ENCODE measurements around the gene GLCCI1. TPM values are rescaled to one million over a fixed set of nuclear protein-coding genes. Genes with fewer than 3 reads are reported as not detected.

The GLCCI1 gene
- total RNA-seq, 1 experiment from 2014 or later: 35.3 TPM

DNA sequence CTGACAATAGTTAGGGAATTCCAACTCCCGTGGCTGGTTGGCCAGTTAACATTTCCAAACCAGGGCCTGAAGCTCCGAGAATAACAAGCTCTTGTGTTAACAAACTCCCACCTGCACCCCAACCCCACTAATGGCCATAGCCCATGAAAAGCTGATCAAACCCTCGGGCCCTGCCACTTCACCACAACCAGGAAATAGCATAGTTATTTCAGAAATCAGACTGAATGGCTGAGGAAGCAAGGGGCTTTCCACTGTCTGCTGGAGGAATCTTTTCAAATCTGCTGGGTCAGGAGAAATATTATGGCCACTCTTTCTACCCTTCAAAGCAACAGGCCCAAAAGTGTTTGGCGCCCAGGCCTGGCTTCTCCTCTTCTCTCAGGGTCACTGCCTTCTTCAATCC is 145.6 kb downstream of the GLCCI1 start:
- in situ Hi-C loops (cut with HindIII; ENCODE audit: low sequenced_read_pairs): no loop called here
- no peak for DNase-seq (ENCODE audit: low spot score)

DNA sequence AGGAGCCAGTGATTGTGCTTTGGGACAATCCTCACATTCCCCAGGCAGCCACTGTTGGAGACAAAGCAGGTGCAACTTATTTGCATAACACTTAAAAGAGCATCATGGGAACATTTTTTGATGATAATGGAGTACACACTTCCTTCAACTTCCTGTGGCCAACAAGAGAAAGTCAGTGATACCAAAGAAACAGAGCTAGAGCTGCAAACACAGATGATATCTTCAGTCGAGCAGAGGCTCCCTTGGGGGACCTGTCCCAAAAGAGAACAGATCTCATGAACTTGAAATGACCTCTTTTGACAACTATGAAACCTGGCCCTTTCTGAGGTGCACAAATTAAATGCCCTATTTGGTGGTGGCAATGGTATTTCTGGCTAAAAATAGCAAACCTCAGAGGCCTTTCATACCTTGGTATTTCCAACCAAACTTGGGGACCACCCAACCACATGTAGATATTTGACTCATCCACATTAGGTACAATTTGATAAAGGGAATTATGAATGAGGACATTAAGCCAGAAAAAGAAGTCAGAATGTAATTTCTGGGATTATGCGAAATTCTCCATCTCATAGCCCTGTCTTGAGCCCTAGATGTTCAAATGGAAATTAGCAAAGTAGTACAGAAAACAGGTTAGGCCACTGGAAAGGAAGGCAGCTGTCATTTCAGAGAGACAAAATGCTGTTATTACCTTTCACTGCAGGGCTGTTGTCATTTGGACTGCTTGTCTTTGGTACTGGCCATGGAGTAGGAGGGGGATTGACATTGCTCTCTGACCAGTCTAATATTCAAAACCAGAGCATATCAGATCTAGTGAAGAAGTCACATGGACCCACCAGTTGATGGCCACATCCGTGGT is 147.2 kb downstream of the GLCCI1 start:
- no peak for DNase-seq (ENCODE audit: low spot score)
- in situ Hi-C loops (cut with HindIII; ENCODE audit: low sequenced_read_pairs): no loop called here

DNA sequence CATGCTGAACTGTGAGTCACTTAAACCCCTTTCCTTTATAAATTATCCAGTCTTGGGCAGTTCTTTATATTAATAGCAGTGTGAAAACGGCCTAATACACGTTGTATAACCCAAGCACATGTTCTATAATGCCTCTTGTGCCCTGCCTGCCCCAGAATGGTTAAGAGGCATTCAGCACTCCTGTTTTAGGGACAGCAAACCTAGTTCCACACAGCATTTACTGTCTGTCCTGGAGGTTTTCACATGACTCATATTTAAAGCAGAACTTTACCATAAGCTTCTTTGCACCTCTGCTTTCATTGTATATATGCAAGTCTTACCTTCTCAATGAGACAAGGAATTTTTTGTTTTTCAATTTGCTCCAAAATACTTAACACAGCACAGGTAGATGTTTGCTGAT is 148.6 kb downstream of the GLCCI1 start:
- in situ Hi-C loops (cut with HindIII; ENCODE audit: low sequenced_read_pairs): no loop called here
- no peak for DNase-seq (ENCODE audit: low spot score)

DNA sequence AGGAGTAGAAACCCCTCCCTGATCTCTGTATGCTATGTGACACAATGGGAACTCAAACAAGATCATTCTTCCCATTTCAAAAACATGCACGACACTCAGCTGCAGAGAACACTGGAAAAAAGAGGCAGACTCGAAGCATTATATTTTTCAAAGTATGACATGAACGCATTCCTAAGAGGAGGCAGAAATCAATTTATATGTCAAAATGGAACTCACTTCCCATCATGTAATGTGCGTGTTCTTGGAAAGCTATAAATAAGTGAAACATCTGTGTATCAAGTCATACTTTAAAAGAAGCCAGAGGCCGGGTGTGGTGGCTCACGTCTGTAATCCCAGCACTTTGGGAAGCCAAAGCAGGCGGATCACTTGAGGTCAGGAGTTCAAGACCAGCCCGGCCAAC is 150.7 kb downstream of the GLCCI1 start:
- in situ Hi-C loops (cut with HindIII; ENCODE audit: low sequenced_read_pairs): no loop called here
- DNase-seq (ENCODE audit: low spot score): no peak

DNA sequence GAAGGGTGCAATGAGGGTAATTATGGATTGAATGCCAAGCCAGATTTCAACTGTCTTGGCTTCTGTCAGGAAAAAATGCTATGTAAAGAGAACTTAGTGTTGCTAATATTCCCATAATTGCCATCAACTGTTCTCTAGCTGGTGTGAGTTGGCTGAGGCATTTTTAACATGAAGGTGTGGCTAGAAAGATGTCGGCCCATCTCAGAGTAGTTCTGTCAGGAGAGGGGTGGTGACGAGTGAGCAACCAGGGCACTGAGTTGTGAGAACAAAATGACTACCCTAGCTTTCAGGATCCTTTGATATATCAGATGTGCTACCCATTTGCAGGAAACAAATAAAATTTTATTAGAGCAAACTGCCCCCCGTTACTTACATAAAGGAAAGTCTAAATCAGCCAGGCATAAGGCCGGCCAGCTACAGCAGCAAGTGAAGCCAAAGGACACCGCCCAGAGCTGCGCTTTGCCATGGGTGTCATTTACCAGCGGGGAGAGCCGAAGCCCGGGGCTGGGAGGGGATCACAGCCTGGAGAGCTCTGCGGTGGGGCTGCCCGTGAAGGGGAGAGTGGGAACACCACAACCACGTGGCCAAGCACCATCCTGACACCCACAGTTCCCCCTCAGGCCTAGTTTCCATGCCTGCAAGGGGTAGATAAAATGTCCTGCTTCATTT is 151.9 kb downstream of the GLCCI1 start:
- in situ Hi-C loops (cut with HindIII; ENCODE audit: low sequenced_read_pairs): no loop called here

DNA sequence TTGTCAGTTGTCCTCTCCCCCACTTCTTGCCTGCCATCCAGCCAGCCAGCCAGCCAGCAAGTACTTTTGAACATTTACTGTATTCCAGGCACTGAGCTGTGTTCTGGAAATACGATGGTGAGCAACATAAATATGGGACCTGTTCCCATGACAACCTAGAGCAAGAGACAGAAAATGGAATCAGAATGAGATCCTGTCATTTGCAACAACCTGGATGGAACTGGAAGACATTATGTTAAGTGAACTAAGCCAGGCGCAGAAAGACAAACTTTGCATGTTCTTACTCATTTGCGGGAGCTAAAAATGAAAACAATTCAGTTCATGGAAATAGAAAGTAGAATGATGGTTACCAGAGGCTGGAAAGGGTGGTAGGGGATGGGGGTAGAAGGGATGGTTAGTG is 152.6 kb downstream of the GLCCI1 start:
- no peak for DNase-seq (ENCODE audit: low spot score)
- in situ Hi-C loops (cut with HindIII; ENCODE audit: low sequenced_read_pairs): no loop called here

More for the DNA sequence above, 151.9 kb downstream of the GLCCI1 start:
- DNase-seq (ENCODE audit: low spot score): no peak

DNA sequence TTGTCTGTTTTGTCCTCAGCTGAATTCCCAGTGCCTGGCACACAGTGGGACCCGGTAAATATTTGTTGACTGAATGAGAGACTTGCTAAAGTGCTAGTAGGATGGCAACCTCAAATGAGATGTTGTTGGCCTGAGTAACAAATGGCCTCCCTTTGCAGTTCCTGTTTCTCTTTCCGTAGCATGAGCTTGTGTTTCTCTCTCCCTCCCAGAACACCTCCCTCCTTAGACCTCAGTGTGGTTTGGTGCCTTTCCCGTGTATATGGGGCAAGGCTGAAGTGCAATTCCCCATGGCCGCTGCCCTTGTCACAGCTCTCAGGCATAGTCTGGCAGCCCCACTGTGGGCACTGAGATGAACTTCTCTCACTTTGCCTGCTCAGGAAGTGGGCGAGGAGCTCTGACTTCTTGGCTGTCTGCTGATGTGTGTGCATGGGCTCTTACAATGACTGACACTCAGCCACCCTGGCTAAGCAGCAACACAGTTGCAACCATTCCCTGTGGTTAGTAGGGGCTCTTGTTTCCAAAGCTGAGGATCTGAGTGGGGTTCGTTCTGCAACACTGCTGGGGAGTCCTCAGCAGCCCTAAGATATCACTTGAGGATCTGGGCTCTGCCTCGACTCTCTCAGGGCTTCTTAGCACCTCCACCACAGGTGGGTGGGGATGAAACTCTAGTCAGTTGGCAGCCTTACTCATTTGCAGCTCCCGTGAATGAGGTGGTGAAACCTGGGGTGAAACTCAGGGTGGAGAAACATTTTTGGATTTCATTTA is 157.3 kb downstream of the GLCCI1 start:
- in situ Hi-C loops (cut with HindIII; ENCODE audit: low sequenced_read_pairs): no loop called here

DNA sequence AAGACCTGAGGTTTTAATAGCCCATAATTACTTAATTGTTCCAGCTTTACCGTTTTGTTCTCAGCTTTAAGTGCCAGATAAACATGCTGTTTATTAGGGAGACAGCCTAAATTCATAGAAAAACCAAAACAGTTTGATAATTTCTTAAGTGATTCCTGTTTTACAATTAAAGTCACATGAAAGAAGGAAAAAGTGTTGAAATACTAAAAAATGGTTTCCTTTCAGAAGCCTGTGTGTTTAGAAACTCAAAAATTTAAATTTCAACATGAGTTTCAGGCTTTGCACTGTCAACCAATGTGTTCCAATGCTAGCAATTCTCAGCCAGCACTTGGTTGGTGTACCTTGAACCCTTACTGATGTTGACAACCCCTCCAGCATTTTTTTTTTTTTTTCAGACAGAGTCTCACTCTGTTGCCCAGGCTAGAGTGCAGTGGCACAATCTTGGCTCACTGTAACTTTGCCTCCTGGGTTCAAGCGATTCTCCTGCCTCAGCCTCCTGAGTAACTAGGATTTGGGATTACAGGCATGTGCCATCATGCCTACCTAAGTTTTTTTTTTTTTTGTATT is 158.1 kb downstream of the GLCCI1 start:
- in situ Hi-C loops (cut with HindIII; ENCODE audit: low sequenced_read_pairs): no loop called here
- no peak for DNase-seq (ENCODE audit: low spot score)

More for the DNA sequence above, 157.3 kb downstream of the GLCCI1 start:
- no peak for DNase-seq (ENCODE audit: low spot score)

DNA sequence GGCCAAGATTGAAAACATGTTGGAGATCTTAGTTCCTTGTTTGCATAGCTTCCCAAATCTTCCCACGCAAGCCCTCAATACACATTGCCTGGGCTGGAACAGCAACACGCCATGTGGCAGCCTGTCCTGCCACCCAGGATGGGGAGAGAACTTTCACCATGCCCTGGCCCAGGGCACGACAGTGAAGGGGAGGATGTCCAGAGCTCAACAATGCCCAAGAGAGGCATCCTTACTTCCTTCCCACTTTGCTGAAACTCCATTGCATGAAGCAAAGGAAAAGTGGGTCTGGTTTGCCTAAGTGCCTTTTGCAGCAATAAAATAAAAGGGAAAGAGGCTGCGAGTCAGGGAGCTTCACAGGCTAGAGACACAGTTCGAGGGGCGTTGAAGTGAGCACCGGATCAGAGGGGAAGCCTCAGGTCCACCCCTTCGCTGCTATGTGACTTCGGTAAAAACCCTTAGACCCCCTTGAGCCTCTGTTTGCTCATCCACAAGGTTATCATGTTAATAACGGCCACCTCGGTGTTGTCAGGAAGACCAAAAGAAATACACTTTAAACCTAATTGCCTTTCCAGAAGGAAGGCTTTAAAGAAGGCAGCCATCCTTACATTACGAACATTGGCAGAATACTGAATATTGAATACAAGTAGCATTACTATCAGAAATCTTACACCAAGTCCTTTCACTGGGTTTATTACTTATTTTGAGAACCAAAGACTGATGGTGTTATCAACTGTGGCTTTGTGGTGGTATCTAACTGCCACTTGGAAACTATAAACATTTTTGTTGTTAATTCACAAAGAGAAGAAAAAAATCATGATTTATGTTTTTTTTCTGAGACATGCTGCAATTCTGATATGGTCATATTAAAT is 160.1 kb downstream of the GLCCI1 start:
- no peak for DNase-seq (ENCODE audit: low spot score)
- in situ Hi-C loops (cut with HindIII; ENCODE audit: low sequenced_read_pairs): no loop called here

DNA sequence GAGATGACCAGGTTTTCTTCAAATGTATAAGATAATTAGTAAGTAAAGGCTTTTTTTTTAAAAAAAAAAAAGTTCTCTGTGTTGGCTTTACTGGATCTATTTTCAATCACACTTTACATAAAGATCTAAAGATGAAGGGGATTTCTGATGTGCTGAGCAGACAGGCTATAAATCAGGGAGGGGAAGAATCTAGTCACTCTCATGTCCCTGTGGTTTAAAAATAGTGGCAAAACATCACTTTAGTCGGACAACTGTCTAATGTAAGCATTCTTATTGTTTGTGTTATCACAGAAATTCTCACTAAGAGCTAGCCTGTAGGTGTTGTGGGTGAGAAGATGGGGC is 160.7 kb downstream of the GLCCI1 start:
- in situ Hi-C loops (cut with HindIII; ENCODE audit: low sequenced_read_pairs): no loop called here
- no peak for DNase-seq (ENCODE audit: low spot score)

DNA sequence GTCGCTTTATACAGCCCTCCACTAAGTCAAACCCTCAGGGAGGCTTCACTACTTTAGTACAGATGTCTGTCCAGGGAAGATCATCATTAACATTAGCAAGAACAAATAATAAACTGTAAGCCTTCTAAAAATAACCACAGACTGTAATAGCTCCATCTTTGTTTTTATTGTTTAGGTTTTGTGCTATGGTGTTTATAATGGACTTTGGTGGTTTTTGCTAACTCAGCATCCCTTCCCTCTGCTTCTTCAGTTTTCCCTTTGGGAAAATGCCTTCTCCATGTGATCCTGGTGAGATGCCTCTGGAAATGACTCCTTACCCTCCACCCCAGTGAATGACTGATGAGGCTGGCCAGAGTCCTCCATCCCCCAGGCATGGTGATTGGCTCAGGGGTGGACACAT is 162.1 kb downstream of the GLCCI1 start:
- in situ Hi-C loops (cut with HindIII; ENCODE audit: low sequenced_read_pairs): no loop called here
- no peak for DNase-seq (ENCODE audit: low spot score)

DNA sequence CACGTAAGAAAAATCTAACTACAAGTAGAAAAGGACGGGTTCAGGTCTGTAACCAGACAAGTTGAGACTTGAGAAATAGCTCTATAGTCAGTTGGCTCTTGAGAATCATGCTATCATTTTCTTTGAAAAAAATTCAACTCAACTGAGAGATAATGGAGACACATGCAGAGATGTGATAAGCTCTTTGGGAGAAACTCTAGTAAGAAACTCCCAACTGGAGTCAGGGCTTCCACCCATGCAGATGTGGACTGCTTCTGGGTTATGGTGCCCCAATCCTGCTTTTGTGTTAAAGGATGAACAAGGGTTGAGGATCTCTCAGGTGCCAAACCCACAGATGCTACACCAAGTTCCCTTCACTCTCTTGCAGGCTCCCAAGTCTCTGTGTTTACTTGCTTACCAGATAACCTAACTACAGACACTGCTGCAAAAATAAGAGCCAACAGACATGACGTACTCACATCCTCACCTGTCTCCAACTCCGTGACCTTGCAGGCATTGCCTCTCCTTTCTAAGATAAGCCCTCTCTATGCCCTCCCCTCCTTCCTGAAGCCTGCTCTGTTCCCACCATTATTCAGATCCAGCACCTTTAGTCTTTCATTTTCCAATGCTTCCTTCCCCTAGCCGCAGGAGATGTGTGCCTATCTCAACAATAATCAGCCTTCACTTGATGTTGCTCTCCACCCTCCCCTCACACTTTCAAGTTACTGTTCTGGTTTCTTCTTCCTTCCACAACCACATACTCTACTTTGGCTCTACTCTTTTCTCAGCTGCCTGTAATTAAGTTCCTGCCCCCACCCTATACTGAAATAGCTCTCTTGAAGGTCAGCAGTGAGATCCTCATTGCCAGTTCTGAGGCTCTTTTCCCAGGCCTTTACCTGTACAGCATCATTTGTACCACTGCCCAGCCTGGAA is 163.4 kb downstream of the GLCCI1 start:
- in situ Hi-C loops (cut with HindIII; ENCODE audit: low sequenced_read_pairs): no loop called here
- no peak for DNase-seq (ENCODE audit: low spot score)

DNA sequence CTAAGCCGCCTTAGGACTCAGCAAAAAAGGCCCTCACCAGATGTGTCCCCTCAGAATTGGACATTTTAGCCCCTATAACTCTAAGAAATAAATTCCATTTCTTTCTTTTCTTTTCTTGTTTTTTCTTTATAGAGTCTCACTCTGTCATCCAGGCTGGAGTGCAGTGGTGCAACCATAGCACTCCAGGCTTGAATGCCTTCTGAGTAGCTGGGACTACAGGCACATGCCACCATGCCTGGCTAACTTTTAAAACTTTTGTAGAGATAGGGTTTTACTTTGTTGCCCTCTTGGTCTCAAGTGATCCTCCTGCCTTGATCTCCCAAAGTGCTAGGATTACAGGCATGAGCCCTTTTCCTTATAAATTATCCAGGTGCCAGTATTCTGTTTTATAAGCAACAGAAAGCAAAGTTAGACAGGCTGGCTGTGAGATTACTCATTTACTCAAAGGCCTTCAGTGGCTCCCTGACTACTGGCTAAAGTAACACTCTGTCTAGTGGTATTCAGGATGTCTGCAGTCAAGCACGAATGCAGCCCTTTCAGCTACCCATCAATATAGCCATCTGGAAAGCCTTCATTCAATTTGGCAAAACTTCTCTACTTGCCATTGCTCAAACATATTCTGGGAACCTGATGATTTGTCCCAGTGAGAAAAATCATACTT is 164.7 kb downstream of the GLCCI1 start:
- DNase-seq (ENCODE audit: low spot score): no peak
- in situ Hi-C loops (cut with HindIII; ENCODE audit: low sequenced_read_pairs): no loop called here

DNA sequence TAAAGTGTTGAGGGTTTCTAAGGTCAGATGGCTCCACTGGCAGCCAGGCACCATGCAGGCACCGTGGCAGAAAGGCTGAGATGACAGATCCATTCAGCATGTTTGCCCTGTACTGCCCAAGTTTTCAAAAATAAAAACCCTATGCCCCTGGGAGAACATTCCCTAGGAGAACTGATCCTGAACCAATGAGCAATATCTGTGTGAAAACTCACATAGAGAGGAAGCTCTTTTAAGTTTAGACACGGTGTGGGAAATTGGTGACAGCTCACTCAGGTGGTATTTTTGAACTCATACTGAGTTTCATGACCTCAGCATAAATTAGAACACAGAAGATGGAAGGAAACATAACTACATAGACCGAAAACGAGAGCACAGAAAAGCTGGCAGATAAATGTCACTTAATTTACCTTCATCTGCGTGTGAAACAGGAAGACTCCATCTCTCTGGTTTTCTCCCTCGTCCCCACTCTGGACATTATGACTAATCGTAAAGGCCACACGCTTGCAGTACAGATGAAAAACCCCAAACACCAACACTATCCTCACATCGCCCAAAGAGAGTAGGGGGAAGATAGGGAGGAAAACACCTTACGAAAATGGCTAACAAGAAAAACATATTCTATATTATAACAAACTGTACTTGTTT is 165.6 kb downstream of the GLCCI1 start:
- in situ Hi-C loops (cut with HindIII; ENCODE audit: low sequenced_read_pairs): no loop called here
- no peak for DNase-seq (ENCODE audit: low spot score)

DNA sequence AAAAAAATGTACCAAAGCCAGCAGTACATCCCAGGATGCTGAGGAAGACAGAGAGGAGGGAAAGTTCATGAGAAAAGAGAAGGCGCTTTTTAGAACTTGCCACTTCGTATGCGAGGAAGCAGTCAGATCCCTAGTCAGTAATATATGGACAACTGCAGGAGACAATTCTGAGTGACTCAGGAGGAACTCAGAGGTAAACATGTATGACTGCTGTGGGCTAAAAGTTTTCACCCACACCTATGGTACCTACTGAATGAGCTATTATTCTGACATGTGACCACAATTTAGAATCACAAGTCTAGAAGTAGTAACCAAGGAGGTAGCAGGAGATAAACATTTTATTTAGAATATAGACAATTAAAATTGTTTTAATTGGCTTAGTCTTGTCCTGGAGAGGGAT is 166.8 kb downstream of the GLCCI1 start:
- in situ Hi-C loops (cut with HindIII; ENCODE audit: low sequenced_read_pairs): no loop called here

DNA sequence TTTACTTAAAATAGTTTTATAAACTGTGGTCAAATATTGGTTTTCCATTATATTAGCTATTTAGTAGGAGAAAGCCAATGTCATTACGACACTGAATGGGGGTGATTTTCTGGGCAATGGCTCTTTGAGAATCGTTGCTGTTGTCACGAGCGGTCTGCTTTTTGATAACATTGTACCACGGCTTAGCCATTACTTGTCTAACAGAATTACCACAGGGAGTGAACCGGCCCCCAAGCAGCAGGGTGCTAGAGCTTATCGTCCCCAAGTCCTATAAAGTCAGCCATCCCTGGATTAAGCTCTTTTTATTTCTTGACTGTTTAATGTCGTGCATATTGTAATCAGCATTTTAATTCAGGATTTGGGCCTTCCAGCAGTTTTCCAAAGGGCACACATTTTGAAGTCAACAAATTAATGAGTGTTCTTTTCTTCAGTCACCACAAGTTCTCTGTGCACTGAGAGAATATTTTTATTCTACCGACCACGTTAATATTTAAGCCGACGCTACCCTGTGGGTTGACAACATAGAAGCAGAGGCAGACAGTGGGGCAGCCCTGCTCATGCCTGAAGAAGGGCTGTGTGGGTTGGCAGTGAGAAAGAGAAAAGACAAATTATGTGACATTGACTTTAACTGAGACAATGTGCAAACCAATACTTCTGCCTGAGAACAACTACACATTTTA is 167.6 kb downstream of the GLCCI1 start:
- DNase-seq (ENCODE audit: low spot score): no peak
- in situ Hi-C loops (cut with HindIII; ENCODE audit: low sequenced_read_pairs): no loop called here

More for the DNA sequence above, 166.8 kb downstream of the GLCCI1 start:
- DNase-seq (ENCODE audit: low spot score): no peak
